GM10266 (cell line): ENCODE results near the gene SCGB2B2.

Source experiments
- DNase-seq: peaks from one replicate; pipeline ENCODE4 v3.0.0; 2012; ENCODE audit errors: extremely low spot score
- CTCF ChIP-seq: IDR thresholded peaks from 2 replicates; pipeline ENCODE4 v1.5.1; 2012; ENCODE audit warnings: mild to moderate bottlenecking, low read depth; ENCODE audit not compliant: control insufficient read depth, insufficient read depth; ENCODE audit errors: missing control alignments

SCGB2B2 gene

GRCh38 chr19:34664168-34664567 lies 12.8 kb downstream of the SCGB2B2 start:
- TF ChIP-seq CTCF: no peak
- no peak for DNase-seq

- peak; percentile 38 for DNase-seq
- TF ChIP-seq CTCF: peak; percentile 40
Observed at GRCh38 chr19:34662919-34663318, 14.0 kb downstream of the SCGB2B2 start.

- no peak for DNase-seq
- TF ChIP-seq CTCF: no peak
Observed at GRCh38 chr19:34661357-34661756, 15.6 kb downstream of the SCGB2B2 start.

- TF ChIP-seq CTCF: no peak
- no peak for DNase-seq
Observed at GRCh38 chr19:34655651-34656050, 21.3 kb downstream of the SCGB2B2 start.

GRCh38 chr19:34654796-34655195 lies 22.2 kb downstream of the SCGB2B2 start:
- DNase-seq: no peak

GRCh38 chr19:34651747-34652146 lies 25.2 kb downstream of the SCGB2B2 start:
- TF ChIP-seq CTCF: no peak
- no peak for DNase-seq

More at GRCh38 chr19:34654796-34655195, 22.2 kb downstream of the SCGB2B2 start:
- no peak for TF ChIP-seq CTCF

- no peak for TF ChIP-seq CTCF
- no peak for DNase-seq
Observed at GRCh38 chr19:34649886-34650543, 26.9 kb downstream of the SCGB2B2 start.
